Thyroid gland (tissue), 4 donors: Measurements from ENCODE around the gene RPTOR.

Experiments used
- CTCF ChIP-seq, 6 experiments: fragments of 200-600 bp in 3 of 6; fragments of 450-650 bp in 3 of 6; sonication (generic) in 3 of 6; IDR thresholded peaks; one replicate each; pipeline ENCODE4 v1.5.1; 2016 to 2019; ENCODE audit warnings: antibody characterized with exemption in 6 of 6, mild to moderate bottlenecking in 2 of 6, inconsistent platforms in 1 of 6, moderate library complexity in 1 of 6
- POLR2A ChIP-seq, 2 donors: fragments of 450-650 bp; IDR thresholded peaks; one replicate each; pipeline ENCODE4 v1.6.1; 2017; ENCODE audit warnings: antibody characterized with exemption in 2 of 2, mild to moderate bottlenecking in 2 of 2, moderate library complexity in 1 of 2

DNA sequence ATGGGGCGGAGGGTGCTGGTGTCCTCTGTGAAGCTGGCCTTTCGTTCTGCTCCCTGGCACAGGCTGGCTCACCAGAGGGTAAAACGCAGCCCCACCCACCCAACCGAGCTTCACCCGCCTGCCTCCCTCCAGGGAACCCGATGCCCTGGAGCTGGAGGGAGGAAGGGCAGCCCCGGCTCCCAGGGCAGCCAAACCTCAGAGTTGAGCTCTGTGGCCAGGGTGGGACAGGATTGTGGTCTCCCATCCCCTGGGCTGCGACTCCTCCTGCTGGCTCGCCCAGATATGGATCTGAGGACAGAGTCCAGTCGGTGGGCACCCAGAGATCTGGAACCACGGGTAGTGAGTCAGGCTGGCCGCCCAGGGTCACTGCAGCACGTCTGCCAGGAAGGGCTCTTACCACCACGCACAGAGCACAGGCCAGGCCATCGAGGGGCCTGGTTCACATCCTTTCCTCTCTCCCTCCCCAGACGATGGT lies 404.4 kb downstream of the RPTOR start:
- TF ChIP-seq CTCF (IDR thresholded peaks at IDR 0.05): no peak
- TF ChIP-seq POLR2A (IDR thresholded peaks at IDR 0.05): no peak
